GM18517 (cell line): Measurements from ENCODE around the gene SUPT3H.
"Not testable (repeated sequence)": the region's sequence is repeated elsewhere in the genome, so short reads cannot be mapped to it uniquely, and the experiment has no call there.

ENCODE experiments used
- ATAC-seq: cut with Tn5 transposase; IDR thresholded peaks from one replicate; pipeline ENCODE4 v1.9.1; 2021; ENCODE audit warnings: mild to moderate bottlenecking, moderate library complexity; ENCODE audit not compliant: unreplicated experiment

The SUPT3H gene

DNA sequence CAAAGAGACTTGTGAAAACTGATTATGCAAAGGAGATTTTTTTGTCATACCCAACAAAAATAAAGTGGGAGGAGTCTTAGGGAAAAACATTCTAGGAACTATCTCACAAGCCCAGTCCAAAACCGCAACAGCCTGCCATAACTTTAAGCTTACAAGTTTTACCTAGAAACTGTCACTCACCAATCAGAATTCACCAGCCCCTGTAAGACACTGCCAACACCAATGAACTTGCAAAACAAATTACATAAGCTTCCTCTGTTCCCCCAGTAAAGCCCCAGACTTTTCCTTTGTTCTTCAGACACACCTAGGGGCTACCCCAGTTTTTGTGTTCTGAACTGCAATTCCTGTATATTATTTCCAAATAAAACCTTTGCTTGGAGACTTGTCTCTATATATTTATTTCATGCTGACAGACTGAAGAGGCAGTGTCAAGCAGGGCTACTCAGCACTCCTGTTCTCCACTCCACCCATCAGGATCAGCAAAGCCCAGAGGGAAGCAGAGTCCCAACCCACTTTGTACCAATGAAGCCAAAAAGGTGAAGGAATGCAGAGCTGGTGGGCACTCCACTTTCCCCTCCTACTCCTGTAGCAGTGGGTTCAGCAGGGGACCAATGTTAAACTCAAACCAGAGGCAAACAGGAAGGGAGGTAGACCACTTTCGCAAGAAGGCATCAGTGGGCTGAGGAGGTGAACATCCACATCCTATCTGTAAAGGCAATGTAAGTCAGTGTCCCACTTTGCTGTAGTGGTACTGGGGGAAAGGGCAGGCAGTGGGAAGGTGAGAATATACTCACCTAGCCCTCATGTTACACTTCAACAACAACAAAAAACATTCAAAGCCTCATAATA is 192.1 kb downstream of the SUPT3H start:
- ATAC-seq = no peak

GRCh38 chr6:45184937-45185336 is 192.8 kb downstream of the SUPT3H start:
- ATAC-seq = no peak

GRCh38 chr6:45184040-45184439 is 193.7 kb downstream of the SUPT3H start:
- no peak for ATAC-seq

DNA sequence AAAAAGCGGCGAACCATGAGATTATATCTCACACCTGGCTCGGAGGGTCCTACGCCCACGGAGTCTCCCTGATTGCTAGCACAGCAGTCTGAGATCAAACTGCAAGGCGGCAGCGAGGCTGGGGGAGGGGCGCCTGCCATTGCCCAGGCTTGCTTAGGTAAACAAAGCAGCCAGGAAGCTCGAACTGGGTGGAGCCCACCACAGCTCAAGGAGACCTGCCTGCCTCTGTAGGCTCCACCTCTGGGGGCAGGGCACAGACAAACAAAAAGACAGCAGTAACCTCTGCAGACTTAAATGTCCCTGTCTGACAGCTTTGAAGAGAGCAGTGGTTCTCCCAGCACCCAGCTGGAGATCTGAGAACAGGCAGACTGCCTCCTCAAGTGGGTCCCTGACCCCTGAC is 201.4 kb downstream of the SUPT3H start:
- ATAC-seq = not testable (repeated sequence)

DNA sequence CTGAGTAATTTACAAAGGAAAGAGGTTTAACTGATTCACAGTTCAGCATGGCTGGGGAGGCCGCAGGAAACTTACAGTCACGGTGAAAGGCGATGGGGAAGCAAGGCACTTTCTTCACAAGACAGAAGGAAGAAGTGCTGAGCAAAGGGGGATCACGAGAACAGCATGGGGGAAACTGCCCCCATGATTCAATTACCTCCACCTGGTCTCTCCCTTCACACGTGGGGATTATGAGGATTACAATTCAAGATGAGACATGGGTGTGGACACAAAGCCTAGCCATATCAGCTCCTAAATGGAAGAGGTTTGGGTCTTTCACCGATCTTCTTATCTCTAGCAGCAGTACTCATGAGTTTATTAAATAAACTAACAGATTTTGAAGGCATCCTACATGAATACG is 202.5 kb downstream of the SUPT3H start:
- no peak for ATAC-seq

- ATAC-seq = no peak
Measured at GRCh38 chr6:45174045-45174444, 203.7 kb downstream of the SUPT3H start.

GRCh38 chr6:45171380-45171779 is 206.4 kb downstream of the SUPT3H start:
- no peak for ATAC-seq

- ATAC-seq = no peak
Measured at GRCh38 chr6:45170309-45170708, 207.4 kb downstream of the SUPT3H start.

GRCh38 chr6:45169815-45170214 is 207.9 kb downstream of the SUPT3H start:
- ATAC-seq = no peak

DNA sequence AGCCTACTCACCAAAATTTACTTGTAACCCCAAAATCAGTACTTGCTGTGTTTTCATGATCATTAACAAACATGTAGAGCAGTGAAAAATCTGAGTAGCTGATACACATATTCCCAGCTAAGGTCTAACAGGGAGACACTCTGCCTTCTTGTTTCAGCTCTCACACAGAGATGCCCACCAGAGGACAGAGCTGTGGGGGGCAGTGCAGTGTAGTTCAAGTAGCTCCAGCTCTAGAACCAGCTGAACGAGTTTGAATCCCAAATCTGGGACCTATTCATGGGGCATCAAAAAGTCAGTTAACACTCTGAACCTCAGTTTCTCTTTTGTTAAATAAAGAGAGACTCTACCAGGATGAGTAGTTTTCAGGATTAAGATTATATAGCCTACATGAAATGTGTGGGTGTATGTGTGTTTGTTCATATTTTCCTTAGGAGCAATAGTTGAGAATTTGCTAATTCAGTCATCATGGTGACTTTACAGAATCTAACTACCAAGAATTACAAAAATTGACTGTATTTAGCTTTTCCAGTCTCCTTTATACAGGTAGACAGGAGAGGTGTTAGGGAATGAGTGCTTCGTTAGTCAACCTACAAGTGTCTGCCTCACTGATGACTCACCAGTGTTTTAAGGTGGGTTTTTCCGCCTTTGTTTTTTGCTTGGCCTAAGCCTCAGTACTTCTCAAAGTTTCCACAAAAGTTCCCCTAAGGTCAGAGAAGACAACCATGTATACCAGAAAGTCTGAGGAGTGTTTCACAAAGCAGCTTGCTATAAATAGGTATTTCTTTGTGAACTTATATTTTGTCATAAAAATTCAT is 213.6 kb downstream of the SUPT3H start:
- no peak for ATAC-seq

DNA sequence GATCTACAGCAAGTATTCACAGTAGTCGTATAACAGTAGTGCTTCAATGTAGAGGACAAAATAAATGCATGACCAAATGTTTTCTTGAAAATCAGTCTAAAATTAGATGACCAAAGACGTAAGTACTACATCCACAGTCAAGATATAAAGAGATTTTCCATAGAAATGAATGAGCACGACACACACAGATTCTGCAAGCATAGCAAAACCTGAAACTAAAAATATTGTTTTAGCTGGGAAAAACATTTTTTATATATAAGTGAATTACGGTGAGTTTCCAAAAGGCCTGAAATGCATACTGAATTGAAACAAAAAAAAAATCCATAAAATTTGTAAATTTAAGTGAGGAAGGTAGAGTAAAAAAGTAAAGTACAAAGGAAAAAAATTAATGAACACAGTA is 217.4 kb downstream of the SUPT3H start:
- no peak for ATAC-seq

DNA sequence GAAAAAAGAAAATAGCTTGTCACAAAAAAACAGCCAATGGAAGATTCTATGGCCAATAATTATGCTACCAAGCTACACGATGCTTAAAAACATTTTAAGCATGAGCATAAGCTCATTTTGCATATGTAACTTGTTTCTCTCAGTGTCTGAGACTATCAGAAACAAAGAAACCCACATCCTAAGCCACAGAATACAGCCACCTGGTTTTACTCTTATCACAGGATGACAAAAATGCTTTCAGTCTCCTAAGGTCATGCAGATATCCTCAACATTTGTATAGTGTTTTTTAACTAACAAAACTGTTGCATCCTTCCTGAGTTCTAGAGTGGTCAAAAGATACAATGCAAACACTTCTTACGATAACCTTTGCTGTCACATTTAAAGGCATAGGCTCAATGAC is 221.7 kb downstream of the SUPT3H start:
- ATAC-seq = peak; percentile 98

DNA sequence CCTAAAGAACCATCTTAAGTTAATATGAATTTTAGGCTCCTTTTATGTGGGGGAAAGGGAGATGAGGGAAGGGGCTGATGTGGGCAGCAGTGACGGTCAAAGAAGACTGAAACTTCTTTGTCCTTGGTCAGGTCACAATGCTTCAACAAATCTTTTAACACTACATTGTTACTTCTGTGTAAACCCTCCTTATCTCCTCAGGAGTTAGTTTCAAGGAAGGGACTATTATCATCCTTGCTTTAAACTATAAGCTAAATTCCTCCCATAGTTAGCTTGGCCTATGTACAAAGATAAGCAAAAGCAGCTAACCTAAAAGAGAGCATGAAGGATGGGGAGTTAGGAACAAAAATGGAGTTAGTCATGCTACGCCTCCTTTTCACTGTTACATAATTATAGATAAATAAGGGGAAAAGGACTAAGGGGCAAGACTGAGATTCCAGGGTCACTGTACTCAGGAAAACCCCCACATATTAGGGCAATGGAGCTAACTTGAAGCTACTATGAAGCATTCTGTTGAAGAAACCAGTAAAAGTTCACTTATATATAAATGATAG is 222.3 kb downstream of the SUPT3H start:
- ATAC-seq = no peak

DNA sequence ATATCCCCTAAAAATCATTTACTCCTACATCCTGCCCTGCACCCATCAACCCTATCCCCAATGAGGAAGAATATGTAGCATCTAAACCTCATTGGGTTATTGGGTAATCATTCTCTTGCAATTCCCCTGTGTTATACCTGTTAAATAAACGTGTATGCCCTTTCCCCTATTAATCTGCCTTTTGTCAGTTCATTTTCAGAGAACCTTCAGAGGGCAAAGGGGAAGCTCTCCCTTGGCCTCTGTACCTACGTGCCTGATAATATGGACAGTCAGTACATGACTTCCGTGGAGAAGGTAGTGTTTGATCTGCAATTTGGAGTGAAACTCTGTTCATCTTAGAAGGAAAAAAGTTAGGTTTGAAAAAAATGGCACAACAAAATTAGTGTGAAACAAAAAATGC is 223.1 kb downstream of the SUPT3H start:
- no peak for ATAC-seq

DNA sequence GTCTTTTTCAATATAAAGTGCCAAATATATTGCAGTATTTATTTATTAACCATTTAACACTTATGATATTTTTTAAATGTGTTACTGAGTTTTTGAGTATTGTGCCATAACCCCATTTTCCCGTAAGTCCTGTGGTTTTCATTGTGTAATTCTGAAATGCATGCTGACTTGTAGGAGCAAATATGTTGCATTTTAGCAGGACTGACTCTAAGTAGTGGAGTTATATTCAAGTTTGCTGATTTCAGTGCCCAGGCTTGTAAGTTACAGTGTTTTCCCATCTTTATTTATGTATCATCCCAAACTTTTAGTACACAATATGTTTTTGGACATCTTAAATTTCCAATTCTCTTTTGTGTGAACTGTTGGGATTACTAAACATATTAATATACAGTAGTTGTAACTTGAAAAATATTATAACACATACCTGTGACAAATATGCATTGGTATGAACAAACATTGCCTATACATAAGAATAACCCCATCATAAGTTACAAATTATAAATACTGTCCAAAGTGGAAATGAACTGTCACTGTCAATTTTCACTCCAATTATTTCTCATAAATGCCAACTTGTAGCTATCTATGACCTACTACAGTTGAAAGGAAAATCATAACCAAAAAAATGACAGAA is 228.9 kb downstream of the SUPT3H start:
- no peak for ATAC-seq

- no peak for ATAC-seq
Measured at GRCh38 chr6:45148278-45148677, 229.5 kb downstream of the SUPT3H start.

DNA sequence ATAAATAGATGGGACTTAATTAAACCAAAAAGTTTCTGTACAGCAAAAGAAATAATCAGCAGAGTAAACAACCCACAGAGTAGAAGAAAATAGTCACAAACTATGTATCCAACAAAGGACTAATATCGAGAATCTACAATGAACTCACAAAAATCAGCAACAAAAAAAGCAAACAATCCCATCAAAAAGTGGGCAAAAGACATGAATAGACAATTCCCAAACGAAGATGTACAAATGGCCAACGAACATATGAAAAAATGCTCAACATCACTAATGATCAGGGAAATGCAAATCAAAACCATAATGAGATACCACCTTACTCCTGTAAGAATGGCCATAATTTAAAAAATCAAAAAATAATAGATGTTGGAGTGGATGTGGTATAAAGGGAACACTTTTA is 232.1 kb downstream of the SUPT3H start:
- not testable (repeated sequence) for ATAC-seq

- ATAC-seq = no peak
Measured at GRCh38 chr6:45138765-45139164, 239.0 kb downstream of the SUPT3H start.

GRCh38 chr6:45136495-45136894 is 241.2 kb downstream of the SUPT3H start:
- no peak for ATAC-seq

DNA sequence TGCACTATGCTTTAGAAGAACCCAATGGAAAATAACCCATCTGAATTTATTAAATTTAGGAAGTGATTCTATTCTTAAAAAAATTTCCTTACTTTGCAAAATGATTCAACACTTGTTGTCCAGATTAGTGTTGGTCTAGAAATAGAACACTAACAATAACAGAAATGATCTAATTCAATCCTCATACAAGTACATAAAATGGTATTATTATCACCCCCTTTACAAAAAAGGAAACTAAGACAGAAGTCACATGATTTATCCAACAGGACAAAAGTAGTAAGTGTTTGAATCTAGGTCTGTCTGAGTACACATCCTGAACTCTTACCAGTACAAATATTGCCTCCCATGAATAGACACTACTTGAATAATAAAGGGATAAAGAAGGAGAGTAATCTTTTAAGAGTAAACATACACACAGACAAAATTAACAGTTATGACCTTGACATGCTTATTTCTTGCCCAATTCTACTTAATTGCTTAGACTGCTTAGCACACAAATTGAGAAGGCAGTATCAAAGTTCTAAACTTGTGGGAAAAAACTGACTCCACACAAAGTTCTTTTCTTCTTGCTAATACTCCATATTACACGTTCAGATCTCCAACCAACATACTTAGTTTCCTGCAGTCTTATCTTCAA is 245.0 kb downstream of the SUPT3H start:
- ATAC-seq = no peak

DNA sequence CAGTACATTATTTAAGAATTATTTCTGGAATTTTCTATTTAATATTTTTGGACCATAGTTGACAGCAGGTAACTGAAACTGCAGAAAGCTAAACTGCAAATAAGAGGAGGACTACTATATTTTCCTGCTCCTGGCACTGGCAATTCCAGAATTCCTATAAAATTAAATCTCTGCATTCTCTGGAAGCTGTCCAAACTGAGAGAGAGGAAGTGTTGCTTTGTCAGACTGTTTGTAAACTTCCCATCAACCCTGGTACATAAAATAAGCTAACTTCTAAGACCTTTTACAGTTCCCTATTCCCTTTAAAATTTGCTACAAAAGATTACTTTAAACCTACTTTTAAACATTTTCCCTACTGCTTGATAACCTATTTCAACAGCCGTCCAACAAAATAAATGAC is 245.7 kb downstream of the SUPT3H start:
- ATAC-seq = no peak
